OCI-M2 (cell line): ENCODE data around the gene CDH22.

Experiments
- DNase-seq: peaks from one replicate; lab custom pipeline; 2025; ENCODE audit not compliant: unreplicated experiment; lab: John Stamatoyannopoulos, UW

CDH22 gene

GRCh38 chr20:46268662-46269061, 39.6 kb downstream of the CDH22 start:
- no peak for DNase-seq

DNA sequence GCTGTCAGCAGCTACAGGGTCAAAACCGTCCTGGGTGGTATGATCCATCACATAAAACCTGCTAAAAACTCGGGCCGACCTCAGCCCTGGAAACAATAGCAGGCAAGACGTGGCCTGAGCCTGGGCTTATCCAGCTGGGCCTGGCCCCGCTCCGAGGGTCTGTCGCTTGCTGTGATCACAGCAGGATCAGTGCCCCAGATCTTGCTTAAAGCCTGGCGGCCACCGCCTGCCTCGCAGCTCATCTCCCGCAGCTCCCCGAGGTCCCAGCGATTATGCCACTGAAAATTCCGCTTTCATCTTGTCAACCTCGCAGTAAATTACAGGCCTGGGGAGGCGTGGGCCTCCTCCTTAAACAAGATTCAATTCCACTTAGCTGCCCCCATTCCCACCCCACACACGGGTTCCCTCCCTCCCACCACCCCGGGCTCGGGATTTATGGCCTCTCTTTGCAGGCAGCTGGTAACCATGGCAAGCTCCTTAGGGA, 40.1 kb downstream of the CDH22 start:
- no peak for DNase-seq

GRCh38 chr20:46267108-46268105, 40.9 kb downstream of the CDH22 start:
- no peak for DNase-seq

DNA sequence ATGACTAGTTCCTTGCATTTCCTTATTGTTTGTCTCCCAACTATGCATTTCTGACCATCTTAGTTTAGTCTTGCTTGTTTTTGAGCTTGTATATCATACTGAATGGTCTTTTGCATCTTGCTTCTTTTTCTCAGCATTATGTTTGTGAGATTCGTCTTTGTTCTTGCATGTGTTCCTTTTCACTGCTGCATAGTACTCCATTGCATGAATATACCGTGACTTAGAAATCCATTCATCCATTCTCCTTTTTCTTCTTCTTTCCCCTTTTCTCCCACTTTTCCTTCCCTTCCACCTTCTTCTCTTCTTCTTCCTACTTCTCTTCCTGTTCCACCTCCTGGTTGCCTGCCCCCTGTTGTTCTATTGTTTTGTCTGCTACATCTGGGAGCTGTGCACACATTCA, 42.8 kb downstream of the CDH22 start:
- DNase-seq = no peak

DNA sequence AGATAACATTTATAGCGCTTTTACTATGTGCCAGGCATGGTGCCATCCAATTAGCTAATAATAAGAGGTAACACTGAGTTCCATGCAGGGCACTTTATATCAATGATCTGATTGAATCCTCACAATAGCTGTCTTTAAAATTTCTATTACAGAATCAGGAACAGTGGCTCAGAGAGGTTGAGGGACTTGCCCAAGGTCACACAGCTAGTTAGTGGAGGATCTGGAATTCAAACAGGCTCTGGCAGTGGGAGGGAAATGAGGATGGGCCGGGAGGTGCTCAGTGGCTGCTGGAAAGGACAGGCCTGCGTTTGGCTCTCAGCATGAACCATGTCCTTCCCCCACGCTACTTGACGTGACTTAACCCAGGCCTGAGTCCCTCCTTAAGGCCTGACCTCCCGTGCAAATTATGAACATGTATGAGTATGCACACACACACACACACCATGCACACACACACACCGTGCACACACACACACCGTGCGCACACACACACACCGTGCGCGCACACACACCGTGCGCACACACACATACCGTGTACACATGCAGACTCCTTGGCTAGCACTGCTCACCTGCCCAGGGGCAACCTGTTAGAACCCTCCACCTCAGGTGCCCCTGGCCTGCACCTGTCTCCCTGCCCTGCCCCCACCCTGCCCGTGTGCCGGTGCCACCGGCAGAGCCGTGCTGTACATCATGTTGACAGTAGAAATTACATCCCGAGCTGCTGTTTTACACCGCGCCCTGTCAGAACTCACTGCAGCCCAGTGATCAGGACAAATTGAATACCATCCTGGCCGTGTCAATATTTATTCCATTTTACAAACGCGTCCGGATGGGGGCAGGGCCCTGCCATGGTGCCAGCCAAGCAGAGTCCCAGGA, 43.7 kb downstream of the CDH22 start:
- no peak for DNase-seq

- DNase-seq = no peak
These were observed 46.6 kb downstream of the CDH22 start for GRCh38 chr20:46261456-46262253.

GRCh38 chr20:46260936-46261454, 47.3 kb downstream of the CDH22 start:
- DNase-seq = no peak

- DNase-seq = no peak
These were observed 47.8 kb downstream of the CDH22 start for GRCh38 chr20:46260480-46260879.

DNA sequence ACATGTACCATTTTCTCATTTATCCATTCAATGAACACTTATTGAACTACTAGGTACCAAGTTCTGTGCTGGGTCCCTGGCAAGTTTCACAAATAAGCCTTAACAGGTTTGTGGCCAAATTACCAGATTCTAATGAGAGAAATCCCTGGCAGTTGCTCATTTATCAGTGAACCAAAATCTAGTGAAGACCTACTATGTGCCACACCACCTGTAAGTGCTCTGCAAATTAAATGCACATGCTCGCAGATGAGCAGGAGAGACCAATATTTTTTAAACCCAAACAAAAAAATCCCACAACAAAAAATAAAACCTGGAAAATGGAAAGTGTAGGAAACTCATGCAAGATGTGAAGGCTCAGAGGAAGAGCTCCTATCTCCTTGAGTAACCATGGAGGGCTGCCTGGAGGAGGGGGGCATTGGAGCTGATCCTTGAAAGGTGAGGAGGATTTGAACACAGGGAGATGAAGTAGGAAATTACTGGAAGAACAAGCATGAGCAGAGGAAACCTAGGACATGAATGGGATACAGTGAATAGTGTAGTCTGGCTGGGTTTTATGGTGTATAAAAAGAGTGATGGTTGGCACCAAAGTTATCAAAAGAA, 48.9 kb downstream of the CDH22 start:
- DNase-seq = no peak

DNA sequence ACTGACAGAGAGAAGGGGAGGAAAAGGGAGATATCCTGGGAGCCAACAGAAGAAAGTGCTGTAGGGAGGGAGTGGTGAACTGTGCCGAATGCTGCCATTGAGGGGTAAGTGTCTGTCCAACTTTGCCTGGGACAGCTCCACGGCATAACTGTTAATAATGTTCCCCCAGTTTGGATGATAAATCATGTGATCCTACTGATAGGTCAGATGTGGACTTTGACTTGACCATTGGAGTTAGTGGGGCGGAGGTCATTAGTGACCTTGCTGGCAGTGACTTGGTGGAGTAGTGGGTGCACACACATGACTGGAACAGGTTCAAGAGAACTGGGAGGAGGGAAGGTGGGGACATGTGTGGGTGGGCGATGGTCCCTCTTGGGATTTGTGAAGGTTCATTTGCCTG, 50.4 kb downstream of the CDH22 start:
- no peak for DNase-seq

DNA sequence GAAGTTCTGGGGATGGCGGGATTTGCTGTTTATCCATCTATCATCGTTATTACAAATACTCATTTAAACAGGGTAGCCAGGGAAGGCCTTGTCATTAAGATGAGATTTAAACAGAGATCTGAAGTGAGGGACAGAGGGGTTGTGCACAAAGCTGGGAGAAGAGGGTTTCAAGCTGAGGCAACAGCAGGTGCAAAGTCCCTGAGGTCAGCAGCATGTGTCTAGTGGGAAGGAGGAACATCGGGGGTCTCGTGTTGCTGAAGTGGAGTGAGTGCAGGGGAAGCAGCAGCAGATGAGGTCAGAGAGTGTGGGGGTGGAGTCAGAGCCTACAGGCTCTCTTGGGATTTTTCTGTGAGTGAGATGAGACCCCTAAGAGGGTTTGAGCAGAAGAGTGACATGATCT, 52.0 kb downstream of the CDH22 start:
- DNase-seq = no peak

DNA sequence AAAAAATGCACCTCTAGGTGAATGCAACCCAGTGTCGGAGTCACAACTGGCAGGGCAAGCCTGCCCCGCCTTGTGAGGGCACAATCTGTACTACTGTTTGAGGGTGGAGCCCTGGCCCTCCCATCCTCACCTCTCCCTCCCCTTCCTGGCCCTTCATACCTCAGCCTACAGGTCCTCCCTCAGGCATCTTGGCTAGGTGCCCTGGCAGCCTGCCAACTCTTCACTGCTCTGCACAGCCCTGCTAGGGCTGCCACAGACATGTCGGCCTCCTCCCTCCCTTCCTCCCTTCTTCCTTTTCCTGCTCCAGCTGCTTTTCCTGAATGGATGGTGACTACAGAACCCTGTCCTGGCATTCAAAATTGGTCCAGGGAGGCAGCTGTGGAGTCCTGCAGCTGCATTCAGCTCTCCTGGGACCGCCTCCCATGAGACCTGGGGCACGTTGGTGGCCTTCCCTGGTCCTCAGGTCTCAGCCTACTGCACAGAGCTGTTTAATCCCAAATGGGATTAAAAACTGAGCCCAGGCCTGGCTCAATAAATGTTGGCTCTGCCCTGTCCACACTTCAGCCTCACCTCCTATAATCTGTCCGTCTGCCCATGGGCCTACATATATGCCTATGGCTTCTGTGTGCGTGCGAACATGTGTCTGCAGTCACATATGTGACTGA, 52.7 kb downstream of the CDH22 start:
- no peak for DNase-seq

- DNase-seq = no peak
These were observed 54.9 kb downstream of the CDH22 start for GRCh38 chr20:46253391-46253790.

- DNase-seq = no peak
These were observed 55.8 kb downstream of the CDH22 start for GRCh38 chr20:46252352-46253091.

GRCh38 chr20:46251211-46251673, 57.1 kb downstream of the CDH22 start:
- DNase-seq = no peak

GRCh38 chr20:46250772-46251171, 57.5 kb downstream of the CDH22 start:
- DNase-seq = no peak

- DNase-seq = no peak
These were observed 58.6 kb downstream of the CDH22 start for GRCh38 chr20:46249671-46250070.

GRCh38 chr20:46246559-46246958, 61.7 kb downstream of the CDH22 start:
- no peak for DNase-seq
